ENCODE data around the gene ERCC6L.

DNA sequence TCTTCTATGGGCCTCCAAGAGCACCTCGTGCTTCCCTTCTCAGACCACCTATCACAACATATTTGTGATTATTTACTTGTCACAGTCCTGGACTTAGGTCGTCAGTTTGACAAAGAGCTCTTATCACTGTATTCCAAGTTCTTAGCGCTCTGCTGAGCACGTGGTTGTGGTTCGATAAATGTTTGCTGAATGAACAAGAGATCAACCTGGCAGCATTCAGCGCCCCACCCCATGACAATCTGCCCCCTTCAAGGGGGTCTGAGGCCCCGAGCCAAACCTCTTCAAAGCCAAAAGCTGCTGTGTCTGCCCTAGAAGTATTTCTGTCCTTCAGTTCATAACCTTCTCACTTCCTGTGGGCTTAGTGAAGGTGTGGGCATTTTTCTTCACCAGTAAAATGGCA is 23.2 kb upstream of the ERCC6L start:
- TF ChIP-seq, protein P1, sequence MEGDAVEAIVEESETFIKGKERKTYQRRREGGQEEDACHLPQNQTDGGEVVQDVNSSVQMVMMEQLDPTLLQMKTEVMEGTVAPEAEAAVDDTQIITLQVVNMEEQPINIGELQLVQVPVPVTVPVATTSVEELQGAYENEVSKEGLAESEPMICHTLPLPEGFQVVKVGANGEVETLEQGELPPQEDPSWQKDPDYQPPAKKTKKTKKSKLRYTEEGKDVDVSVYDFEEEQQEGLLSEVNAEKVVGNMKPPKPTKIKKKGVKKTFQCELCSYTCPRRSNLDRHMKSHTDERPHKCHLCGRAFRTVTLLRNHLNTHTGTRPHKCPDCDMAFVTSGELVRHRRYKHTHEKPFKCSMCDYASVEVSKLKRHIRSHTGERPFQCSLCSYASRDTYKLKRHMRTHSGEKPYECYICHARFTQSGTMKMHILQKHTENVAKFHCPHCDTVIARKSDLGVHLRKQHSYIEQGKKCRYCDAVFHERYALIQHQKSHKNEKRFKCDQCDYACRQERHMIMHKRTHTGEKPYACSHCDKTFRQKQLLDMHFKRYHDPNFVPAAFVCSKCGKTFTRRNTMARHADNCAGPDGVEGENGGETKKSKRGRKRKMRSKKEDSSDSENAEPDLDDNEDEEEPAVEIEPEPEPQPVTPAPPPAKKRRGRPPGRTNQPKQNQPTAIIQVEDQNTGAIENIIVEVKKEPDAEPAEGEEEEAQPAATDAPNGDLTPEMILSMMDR (IDR thresholded peaks at IDR 0.05), result no peak
- no peak for TF ChIP-seq POLR2A (IDR thresholded peaks at IDR 0.05)
